ENCODE data around the gene ADCY7. TPM values are rescaled to one million over a fixed set of nuclear protein-coding genes. Genes with fewer than 3 reads are reported as not detected.
A peak's percentile ranks its signal among the peaks of the same experiment; 100 is the strongest.

ADCY7 gene
- total RNA-seq, 1 donor = 75.9 TPM

DNA sequence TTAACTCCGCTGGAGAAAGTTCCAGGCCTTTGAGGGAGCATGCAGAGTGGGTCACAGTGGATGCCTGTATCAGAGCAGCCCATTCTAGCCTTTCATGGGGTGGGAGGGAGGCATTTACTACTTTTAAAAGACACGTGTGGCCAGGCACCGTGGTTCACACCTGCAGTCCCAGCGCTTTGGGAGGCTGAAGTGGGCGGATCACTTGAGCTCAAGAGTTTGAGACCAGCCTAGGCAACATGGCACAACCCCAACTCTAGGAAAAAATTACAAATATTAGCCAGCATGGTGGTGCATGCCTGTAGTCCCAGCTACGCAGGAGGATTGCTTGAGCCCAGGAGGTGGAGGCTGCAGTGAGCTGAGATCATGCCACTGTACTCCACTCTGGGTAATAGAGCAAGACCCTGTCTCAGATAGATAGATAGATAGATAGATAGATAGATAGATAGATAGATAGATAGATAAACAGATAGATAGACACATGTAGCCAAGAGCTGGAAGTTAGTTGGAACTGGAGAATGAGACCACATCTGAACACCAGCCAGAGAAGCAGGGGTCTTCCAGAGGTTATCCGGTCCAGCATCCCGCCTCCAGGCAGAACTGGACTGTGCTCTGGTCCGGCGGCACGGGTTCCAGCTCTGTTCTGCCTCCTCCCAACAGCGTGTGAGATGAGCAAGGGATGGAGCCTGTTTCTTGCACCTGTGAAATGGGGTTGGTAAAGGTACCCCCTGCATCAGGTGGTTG, 3.6 kb downstream of the ADCY7 start:
- H3K4me1 ChIP-seq (ENCODE audit: insufficient read depth, low read length) = peaks cover 97% of the 10 kb centered on the region
- no peaks in the 10 kb centered on the region for H3K27me3 ChIP-seq (ENCODE audit: insufficient read depth, low read length)
- no peaks in the 10 kb centered on the region for H3K9me3 ChIP-seq (ENCODE audit: low read depth, low read length)
- H3K4me3 ChIP-seq (ENCODE audit: low read length) = no peak overlapping the region

GRCh38 chr16:50270510-50271147, 4.3 kb downstream of the ADCY7 start:
- Histone ChIP-seq H3K27me3 (ENCODE audit: insufficient read depth, low read length) (no peaks in the 10 kb centered on the region), H3K9me3 (ENCODE audit: low read depth, low read length) (no peaks in the 10 kb centered on the region), H3K4me3 (ENCODE audit: low read length) (no peak overlapping the region), H3K4me1 (ENCODE audit: insufficient read depth, low read length) (peaks cover 97% of the 10 kb centered on the region)

DNA sequence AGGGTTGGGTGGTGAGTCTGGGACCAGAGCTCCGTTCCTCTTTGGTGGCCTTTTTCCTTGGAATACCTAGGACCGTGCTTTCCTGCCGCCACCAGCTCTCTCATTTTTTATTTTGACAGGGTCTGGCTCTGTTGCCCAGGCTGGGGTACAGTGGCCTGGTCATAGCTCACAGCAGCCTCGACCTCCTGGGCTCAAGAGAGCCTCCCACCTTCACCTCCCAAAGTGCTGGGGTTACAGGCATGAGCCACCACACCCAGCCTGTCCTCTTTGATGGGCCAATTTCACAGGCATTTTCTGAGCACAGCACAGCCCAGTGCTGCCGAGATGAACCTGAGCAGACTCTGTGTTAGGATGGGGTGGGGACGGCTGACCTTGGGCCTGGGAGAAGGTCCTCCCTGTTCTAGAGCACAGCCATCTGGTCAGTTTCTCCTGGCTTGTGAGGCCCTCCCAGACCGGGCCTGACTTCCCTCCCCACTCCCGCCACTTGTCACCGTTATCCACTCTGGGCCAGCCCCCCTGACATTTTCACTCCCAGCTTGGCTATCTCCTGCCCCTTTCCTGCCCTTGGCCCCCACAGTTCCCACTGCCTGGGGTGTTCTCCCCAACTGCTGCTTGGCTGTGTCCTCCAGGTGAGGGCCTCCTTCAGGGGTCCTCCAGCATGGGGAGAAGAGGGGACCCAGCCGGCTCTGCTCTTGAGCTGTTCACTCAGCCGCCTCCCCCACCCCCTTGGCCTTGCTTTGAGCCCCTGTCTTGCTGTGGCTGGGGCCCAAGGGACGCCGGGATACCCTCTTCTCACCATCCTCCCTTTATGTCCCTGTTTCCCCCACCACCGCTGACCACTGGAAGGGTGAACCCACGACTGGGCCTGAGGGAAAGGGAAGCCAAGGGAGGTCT, 5.0 kb downstream of the ADCY7 start:
- Histone ChIP-seq H3K9me3 (ENCODE audit: low read depth, low read length) (no peaks in the 10 kb centered on the region), H3K27me3 (ENCODE audit: insufficient read depth, low read length) (no peaks in the 10 kb centered on the region), H3K4me1 (ENCODE audit: insufficient read depth, low read length) (peaks cover 97% of the 10 kb centered on the region), H3K4me3 (ENCODE audit: low read length) (no peak overlapping the region)

GRCh38 chr16:50272111-50272571, 5.8 kb downstream of the ADCY7 start:
- Histone ChIP-seq H3K9me3 (ENCODE audit: low read depth, low read length) (no peaks in the 10 kb centered on the region), H3K4me3 (ENCODE audit: low read length) (no peak overlapping the region), H3K4me1 (ENCODE audit: insufficient read depth, low read length) (peaks cover 97% of the 10 kb centered on the region), H3K27me3 (ENCODE audit: insufficient read depth, low read length) (no peaks in the 10 kb centered on the region)

DNA sequence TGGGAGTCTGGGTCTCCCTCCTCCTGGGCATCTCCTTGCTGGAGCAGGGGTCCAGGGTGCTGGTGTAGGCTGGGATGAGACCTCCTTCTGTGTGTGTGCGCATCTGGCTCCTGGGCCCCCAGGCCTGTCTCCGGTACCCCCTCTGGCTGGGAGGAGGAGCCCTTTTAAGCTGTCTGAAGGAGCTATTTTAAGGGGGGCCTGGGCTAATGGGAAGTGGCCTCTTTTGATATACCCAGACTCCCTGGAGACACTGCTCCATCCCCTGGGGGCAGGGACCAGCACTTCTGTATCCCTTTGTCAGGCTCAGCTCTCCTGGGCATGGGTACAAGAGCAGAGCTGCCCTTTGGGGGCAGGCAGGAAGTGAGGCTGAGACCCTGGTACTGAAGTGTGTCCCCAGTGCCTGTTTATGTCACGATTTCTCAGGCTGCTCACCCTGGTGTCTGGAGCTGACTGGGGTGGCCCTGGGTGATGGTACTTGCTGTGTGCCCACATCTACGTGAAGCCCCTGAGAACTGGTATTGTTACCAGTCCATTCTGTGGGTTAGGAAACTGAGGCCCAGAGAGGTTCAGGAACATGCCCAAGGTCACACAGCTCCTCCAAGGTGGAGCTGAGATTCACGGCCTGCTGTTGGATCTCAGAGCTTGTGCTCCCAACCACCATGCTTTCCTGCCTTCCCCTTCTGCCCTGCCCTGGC, 6.5 kb downstream of the ADCY7 start:
- Histone ChIP-seq H3K4me1 (ENCODE audit: insufficient read depth, low read length) (peaks cover 97% of the 10 kb centered on the region), H3K4me3 (ENCODE audit: low read length) (no peak overlapping the region), H3K27me3 (ENCODE audit: insufficient read depth, low read length) (no peaks in the 10 kb centered on the region), H3K9me3 (ENCODE audit: low read depth, low read length) (no peaks in the 10 kb centered on the region)

GRCh38 chr16:50273382-50273690, 7.0 kb downstream of the ADCY7 start:
- Histone ChIP-seq H3K4me3 (ENCODE audit: low read length) (no peak overlapping the region), H3K9me3 (ENCODE audit: low read depth, low read length) (no peaks in the 10 kb centered on the region), H3K27me3 (ENCODE audit: insufficient read depth, low read length) (no peaks in the 10 kb centered on the region), H3K4me1 (ENCODE audit: insufficient read depth, low read length) (peaks cover 97% of the 10 kb centered on the region)

DNA sequence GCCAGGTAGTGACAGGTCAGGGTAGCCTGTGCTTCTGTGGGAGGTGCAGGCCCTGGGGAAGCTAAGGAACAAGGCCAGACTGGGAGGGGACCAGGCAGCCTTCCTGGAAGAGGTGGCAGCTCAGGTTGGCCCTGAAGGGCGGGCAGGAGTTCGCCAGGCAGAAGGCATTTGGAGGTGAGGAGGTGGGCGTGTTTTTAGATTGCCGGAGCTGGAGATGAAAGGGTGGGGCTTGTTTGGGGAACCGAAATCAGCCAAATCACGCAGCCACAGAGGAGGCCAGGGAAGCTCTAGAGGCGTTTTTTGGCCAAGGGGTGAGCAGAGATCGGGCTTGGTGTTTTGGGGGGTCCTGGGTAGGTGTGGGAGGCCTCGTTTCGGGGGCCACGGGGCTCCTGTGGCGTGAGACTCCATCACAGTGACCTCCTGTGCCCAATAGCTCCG, 7.6 kb downstream of the ADCY7 start:
- Histone ChIP-seq H3K9me3 (ENCODE audit: low read depth, low read length) (no peaks in the 10 kb centered on the region), H3K27me3 (ENCODE audit: insufficient read depth, low read length) (no peaks in the 10 kb centered on the region), H3K4me1 (ENCODE audit: insufficient read depth, low read length) (peaks cover 97% of the 10 kb centered on the region), H3K4me3 (ENCODE audit: low read length) (peak overlapping the region; percentile 71)

- H3K4me3 ChIP-seq (ENCODE audit: low read length) = peak overlapping the region; percentile 71
- no peaks in the 10 kb centered on the region for H3K27me3 ChIP-seq (ENCODE audit: insufficient read depth, low read length)
- H3K9me3 ChIP-seq (ENCODE audit: low read depth, low read length) = no peaks in the 10 kb centered on the region
- H3K4me1 ChIP-seq (ENCODE audit: insufficient read depth, low read length) = peaks cover 97% of the 10 kb centered on the region
These were observed 8.2 kb downstream of the ADCY7 start for GRCh38 chr16:50274326-50275097.

- no peaks in the 10 kb centered on the region for H3K27me3 ChIP-seq (ENCODE audit: insufficient read depth, low read length)
- no peaks in the 10 kb centered on the region for H3K9me3 ChIP-seq (ENCODE audit: low read depth, low read length)
- H3K4me1 ChIP-seq (ENCODE audit: insufficient read depth, low read length) = peaks cover 97% of the 10 kb centered on the region
- H3K4me3 ChIP-seq (ENCODE audit: low read length) = peak overlapping the region; percentile 71
These were observed 8.7 kb downstream of the ADCY7 start for GRCh38 chr16:50275098-50275415.

DNA sequence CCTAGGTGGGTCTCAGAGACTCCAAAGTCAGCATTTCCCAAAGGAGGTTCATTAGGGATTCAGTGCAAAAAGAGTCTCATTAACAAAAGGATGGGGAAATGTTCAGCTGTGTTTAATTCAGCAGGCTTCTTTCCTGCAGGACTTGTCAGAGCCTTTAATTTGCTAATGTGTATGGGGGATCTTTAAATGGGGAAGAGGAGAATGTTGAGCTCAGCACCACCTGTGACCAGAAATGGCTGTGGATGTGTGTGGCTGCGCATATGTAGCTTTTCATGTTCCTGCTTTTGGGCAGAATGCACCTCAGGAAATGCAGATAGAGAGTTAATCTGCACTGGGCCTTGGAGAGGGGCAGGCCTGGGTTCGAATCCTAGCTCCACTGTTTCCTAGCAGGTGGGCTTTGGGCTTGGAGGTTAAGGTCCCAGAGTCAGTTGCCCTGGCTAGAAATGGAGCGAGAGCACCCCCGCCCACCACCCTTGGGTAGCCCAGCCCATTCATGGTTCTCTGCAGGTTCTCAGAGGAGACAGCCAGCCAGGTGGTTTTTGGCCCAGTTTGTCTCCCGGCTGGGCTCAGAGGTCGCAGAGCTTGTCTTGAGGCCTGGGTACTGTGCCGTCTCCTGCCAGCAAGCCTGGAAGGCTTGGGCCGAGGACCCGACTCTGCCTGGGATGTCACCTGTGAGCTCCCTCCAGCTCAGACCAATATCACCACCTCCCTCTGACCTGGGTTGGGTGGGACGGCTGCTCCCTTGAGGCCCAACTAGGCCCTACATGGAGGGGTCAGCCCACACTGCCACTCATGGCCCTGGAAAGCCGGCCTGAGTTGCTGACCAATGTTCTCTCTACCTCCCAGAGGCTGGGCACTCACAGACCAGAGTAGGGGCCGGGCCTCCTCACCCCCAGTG, 9.3 kb downstream of the ADCY7 start:
- Histone ChIP-seq H3K27me3 (ENCODE audit: insufficient read depth, low read length) (no peaks in the 10 kb centered on the region), H3K9me3 (ENCODE audit: low read depth, low read length) (no peaks in the 10 kb centered on the region), H3K4me1 (ENCODE audit: insufficient read depth, low read length) (peaks cover 97% of the 10 kb centered on the region), H3K4me3 (ENCODE audit: low read length) (peak overlapping the region; percentile 71)

- no peaks in the 10 kb centered on the region for H3K9me3 ChIP-seq (ENCODE audit: low read depth, low read length)
- no peaks in the 10 kb centered on the region for H3K27me3 ChIP-seq (ENCODE audit: insufficient read depth, low read length)
- peaks cover 97% of the 10 kb centered on the region for H3K4me1 ChIP-seq (ENCODE audit: insufficient read depth, low read length)
- H3K4me3 ChIP-seq (ENCODE audit: low read length) = no peak overlapping the region
These were observed 9.9 kb downstream of the ADCY7 start for GRCh38 chr16:50276326-50276640.

DNA sequence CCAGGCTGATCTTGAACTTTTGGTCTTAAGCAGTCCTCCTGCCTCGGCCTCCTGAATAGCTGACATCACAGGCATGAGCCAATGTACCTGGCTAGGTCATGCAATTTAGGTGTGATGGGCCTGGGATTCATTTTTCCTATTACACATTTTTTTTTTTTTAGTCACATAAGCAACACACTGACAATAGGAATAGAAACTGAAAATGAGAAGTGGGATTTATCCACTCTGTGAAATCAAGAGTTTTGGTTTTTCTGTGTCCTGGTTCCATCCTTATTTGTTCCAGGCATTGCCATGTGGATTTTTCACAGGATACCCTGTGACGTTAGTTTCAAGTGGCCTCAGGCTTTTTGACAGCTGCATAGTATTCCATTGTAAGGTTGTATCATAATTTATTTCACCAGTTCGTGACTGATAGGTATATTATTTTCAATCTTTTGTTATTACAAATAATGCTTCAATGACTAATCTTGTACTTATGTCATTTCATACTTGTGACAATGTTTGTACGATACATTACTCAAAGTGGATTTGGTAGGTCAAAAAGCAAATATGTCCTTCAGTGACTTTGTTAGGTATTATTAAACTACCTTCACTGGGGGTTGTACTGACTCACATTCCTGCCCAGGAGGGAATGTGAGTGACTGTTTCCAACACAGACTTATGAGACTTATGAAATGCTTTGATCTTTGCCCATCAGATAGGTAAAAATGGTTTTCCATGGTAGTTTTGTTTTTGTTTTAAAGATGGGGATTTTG, 10.6 kb downstream of the ADCY7 start:
- no peaks in the 10 kb centered on the region for H3K27me3 ChIP-seq (ENCODE audit: insufficient read depth, low read length)
- H3K4me1 ChIP-seq (ENCODE audit: insufficient read depth, low read length) = peaks cover 97% of the 10 kb centered on the region
- H3K4me3 ChIP-seq (ENCODE audit: low read length) = no peak overlapping the region
- no peaks in the 10 kb centered on the region for H3K9me3 ChIP-seq (ENCODE audit: low read depth, low read length)

DNA sequence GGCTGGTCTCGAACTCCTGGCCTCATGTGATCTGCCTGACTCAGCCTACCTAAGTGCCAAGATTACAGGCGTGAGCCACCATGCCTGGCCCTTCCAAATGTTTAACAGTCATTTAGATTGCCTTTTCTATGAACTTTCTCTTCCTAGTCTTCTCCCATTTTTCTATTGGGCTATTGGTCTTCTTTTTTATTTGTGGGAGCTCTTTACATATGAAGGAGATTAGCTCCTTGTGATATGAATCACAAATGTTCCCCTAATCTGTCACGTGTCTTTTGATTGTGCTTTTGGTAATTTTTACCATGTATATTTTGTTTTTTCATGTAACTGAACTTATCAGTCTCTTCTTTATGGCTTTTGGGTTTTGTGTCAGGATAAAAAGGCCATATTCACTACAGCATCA, 11.9 kb downstream of the ADCY7 start:
- Histone ChIP-seq H3K4me3 (ENCODE audit: low read length) (no peak overlapping the region), H3K9me3 (ENCODE audit: low read depth, low read length) (no peaks in the 10 kb centered on the region), H3K27me3 (ENCODE audit: insufficient read depth, low read length) (no peaks in the 10 kb centered on the region), H3K4me1 (ENCODE audit: insufficient read depth, low read length) (peaks cover 97% of the 10 kb centered on the region)
